ENCODE measurements around the gene MILR1.
"Not testable (repeated sequence)": the region's sequence is repeated elsewhere in the genome, so short reads cannot be mapped to it uniquely, and the experiment has no call there.

MILR1 gene, protein sequence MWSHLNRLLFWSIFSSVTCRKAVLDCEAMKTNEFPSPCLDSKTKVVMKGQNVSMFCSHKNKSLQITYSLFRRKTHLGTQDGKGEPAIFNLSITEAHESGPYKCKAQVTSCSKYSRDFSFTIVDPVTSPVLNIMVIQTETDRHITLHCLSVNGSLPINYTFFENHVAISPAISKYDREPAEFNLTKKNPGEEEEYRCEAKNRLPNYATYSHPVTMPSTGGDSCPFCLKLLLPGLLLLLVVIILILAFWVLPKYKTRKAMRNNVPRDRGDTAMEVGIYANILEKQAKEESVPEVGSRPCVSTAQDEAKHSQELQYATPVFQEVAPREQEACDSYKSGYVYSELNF

DNA sequence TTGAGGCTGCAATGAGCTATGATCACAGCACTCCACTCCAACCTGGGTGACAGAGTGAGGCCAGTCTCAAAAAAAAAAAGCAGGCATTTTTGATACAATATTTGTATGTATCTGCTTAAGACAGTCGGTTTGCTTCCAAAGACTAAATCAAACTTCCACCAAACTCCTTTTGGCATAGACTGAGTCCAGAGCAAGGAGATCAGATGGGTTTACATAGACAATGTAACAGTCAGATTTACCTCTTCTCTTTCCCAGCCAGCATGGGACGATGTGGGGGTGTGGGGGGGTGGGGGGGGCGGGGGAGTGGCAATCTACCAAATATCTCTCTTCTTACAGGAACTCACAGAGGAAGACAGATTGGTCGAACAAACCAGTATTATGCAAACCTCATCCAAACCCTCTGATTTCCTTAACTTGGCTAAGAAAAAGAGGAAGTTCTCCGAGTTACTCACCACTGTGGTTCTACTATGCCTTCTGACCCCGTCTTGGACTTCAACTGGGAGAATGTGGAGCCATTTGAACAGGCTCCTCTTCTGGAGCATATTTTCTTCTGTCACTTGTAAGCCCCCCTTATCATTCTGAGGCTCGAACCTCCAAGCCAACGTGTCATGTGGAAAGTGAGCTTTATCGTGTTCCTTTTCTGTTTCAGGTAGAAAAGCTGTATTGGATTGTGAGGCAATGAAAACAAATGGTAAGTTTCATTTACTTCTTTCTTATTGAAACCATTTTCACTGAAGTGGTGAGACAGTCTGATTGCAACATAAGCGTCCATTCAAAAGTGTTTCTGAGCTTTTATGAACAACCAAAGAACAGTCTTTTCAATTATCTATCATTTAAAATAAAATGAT is at the start of gene MILR1:
Gene MILR1, plus strand, starts transcription at position 451 of the 848 bp plus-strand sequence. Its CDS starts 54 bp downstream, at position 505.
- DNase-seq: no peak

DNA sequence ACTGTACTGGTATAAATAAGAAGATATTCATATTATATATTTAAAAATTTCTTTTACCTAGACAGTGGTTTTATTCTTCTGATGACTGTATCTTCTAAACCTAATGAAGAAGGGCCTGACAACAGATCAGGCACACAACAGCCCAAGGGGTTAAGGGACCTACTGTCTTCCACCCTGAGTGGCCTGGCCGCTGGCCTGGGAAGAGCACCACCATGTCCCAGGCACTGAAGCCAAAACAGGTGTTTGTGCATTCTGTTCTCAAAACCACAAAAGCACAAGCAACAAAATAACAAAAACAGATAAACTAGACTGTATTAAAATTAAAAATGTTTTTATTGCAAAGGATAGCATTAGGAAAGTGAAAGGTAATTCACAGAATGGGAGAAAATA is 49.2 kb upstream of the MILR1 start:
- no peak for DNase-seq

DNA sequence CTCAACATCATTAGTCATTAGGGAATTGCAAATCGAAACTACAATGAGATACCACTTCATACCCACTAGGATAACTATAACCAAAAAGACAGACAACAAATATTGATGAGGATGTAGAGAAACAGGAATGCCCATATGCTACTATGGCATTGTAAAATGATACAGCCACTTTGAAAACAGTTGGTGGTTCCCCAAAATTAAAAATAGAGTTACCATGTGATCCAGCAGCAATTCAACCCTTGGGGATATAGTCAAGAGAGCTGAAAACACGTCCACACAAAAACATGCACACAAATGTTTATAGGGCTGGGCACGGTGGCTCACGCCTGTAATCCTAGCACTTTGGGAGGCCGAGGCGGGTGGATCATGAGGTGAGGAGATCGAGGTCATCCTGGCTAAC is 48.3 kb upstream of the MILR1 start:
- DNase-seq: no peak

DNA sequence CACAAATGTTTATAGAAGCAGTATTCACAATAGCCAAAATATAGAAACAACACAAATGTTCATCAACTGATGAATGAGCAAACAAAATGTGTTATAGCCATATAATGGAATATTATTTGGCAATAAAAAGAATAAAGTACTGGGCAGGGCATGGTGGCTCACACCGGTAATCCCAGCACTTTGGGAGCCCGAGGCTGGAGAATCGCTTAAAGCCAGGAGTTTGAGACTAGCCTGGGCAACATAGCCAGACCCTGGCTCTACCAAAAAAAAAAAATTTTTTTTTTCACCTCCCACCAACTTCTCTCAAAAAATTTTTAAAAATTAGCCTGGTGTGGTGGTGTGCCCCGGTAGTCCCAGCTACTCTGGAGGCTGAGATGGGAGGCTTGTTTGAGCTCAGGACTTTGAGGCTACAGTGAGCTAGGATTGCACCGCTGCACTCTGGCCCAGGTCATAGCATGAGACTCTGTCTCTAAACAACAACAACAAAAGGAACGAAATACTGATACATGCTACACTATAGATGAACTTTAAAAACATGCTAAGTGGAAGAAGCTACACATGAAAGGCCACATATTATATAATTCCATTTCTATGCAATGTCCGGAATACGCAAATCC is 47.6 kb upstream of the MILR1 start:
- no peak for DNase-seq

DNA sequence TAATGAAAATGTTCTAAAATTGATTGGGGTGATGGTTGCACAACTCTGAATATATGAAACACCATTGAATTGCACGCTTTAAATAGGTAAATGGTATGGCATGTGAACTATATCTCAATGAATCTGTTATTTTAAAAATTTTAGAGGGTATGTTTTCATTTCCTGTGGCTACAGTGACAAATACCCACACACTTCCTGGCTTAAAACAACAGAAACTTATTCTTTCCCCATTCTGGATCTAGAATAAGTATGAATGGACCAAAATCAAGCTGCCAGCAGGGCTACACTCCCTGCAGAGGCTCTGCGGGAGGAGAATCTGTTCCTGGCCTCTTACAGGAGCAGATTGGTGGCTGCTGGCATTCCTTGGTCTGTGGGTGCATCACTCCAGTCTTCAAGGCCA is 47.0 kb upstream of the MILR1 start:
- no peak for DNase-seq

DNA sequence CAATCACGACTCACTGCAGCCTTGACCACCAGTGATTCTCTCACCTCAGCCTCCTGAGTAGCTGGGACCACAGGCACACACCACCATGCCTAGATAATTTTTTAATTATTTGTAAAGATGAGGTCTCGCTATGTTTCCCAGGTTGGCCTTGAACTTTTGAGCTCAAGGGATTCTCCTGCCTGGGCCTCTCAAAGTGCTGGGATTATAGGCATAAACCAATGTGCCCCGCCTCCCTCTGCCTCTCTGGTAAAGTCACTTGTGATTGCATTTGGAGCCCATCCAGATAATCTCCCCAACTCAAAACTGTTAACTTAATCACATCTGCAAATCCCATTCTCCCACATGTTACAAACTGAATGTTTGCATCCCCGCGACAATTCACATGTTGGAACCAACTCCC is 46.4 kb upstream of the MILR1 start:
- no peak for DNase-seq

DNA sequence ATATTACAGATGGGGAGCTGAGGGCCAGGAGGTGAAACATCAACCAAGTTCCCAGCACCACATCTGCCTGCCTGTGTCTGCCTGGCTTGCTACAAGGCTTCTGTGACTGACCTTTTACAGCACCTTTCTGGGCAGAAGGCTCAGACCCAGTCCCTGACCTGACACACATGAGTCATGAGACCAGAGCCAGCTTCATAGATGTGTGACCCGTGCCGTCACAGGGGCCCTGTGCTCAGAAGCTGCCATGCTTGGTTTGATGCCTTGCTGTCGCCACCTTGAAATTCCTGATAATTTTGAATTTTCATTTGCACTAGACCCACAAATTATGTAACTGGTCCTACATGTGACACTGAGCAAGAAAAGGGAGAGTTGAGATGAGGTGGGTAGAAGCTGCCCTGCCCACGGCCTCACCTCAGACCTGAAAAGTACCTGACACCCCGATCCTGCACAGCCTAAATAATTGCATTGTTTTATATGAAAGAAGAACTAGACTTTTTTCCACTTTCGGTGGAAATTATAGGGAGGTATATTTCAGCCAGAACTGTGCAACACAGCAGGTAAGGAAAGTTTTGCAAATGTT is 44.9 kb upstream of the MILR1 start:
- no peak for DNase-seq

DNA sequence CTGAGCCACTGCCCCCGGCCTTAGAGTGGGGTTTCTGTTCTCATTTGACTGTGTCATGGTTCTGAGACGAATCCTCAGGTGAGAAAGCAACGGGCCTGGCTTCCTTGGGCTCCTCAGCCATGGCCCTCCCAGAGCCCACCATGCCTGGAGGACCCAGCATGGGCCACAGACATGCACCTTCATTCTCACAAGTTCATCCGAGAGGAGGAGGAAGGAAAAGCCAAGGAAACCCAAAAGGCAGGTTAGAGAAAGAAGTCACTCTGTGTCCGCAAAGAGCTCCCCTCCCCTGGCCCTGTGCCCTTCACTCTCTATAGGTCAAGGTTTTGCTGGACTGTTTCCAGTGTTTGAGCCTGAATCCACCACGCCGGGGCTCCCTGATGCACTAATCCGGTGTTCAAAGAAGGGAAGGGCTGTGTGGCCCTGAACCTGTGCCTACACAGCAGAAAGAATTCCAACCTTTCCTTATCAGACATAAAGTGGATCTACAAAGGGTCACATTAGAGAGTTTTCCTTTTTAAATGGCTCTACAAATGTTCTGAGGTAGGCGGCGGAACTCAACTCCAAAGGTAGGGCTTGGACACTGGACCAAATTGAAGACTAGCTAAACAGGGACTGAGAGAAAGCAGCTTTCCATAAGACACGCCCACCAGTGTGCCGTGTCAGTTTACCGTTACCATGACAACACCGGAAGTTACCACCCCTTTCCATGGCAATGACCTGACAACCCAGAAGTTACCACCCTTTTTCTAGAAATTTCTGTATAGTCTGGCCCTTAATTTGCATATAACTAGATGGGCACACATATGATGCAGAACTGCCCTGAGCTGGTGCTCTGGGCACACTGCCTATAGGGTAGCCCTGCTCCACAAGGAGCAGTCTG is 42.4 kb upstream of the MILR1 start:
- DNase-seq: peak; percentile 12

DNA sequence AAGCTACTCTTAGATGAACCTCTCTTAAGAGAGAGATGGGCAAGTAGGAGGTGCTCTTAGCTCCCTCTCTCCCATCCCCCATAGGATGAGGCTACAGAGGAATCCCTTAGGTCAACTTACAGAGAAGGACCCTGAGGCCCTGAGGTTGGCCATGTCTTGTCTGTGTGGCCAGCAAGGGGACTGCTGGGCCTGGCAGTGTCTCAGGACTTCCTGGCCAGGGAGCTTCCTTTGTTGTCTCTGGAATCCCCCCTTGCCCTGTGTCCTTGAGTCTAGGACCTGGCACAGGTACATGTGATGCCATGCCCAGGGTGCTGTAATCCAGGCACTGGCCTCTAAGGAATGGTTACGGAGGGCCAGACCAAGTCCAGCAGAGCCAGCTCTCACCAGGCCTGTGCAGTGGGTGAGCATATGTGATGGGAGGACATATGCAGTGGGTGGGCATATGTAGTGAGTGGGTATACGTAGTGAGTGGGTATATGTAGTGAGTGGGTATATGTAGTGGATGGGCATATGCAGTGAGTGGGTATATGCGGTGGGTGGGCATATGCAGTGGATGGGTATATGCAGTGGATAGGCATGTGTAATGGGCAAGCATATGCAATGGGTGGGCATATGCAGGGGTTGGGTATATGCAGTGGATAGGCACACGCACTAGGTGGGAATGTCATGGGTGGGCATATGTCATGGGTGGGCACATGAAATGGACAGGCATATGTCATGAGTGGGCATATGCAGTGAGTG is 38.0 kb upstream of the MILR1 start:
- no peak for DNase-seq

DNA sequence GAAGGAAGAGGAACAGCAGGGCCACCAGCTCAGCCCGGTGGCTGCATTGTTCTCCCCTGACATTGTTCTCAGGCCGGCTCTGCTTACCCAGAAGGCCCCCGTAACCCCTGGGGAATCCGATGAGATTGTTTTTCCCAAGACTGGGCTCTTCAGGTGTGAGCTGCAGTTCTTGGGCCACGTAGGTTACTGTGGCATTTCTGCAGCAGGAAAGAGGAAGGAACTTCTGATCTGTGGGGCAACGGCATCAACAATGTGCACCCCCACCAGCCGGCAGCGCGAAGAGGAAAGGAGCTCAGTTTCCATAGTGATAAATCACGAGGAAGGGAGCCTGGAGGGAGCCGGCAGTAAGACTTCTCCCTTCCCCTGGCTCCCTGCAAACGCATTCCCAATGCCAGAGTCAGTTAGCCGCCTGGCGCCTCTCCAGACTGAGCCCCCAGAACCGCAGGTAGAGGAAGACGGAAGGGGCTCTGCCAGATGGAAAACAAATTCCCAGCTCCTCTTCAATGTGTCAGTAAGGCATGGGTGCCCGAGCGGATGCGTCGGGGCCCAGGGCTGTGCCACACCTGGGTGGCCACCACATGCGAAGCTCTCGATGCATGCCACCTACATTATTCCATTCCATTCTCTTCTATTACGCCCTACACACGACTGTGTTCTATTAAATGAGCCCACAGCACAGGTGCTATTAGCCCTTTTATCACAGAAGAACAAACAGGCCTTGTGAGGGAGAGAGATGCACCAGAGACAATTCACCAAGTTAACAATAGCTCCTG is 36.7 kb upstream of the MILR1 start:
- DNase-seq: peak; percentile 78

DNA sequence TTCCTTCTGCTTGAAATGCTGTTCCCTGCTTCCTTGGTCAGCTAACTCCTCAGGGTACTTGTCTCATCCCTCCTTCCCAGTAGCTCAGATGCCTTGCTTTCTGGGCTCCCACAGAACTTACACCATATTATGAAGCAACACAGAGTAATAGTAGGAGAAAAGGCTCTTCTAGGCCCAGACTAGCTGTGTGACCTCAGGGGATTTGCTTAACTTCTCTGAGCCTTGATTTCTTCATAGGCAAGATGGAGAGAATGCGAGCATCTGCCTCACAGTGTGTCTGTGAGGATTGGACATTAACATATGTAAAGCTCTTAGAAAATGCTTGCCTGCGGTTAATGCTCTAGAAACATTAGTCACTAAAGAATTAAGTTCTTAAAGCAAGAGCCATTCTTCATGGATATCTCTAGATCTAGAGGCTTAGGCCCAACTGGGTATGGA is 36.0 kb upstream of the MILR1 start:
- DNase-seq: no peak

DNA sequence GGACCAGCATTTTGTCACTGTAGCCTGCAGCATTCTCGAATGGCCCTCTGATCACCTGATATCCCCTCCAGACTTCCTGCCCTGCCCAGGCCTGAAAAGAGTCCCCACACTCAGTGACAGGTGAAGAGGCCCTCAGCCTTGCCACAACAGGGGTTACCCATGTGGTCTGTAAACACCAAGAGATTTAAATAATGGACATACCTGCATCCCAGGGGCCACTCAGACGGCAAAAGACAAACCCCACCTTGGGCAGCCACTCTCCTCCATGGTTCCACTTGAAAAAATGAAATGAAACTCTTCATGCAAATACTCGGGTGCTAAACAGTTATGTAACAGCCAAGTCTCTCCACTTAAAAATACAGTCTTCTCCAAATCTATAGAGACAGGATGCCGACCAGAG is 35.4 kb upstream of the MILR1 start:
- DNase-seq: no peak

DNA sequence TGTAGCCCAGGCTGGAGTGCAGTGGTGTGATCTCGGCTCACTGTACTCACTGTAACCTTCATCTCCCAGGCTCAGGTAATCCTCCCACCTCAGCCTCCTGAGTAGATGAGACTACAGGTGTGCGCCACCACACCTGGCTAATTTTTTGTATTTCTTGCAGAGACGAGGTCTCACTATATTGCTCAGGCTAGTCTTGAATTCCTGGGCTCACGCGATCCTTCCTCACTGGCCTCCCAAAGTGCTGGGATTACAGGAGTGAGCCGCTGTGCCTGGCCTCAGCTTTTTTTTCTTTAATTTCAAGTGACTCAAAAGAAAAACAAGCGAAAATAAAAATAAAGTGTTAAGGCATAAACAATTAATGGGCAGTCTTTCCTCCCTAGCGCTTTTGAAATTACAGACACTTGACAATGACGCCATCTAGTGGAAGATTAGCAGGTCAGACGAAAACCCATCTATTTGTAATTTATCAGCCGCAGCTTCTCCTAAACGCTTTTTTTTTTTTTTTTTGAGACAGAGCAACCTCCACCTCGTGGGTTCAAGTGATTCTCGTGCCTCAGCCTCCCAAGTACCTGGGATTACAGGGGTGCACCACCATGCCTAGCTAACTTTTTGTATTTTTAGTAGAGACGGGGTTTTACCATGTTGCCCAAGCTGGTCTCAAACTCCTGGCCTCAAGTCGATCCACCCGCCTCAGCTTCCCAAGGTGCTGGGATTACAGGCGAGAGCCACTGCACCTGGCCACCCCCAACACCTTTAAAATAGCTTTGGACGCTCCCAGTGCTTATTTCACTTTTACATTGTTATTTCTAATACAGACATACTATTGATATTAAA is 30.2 kb upstream of the MILR1 start:
- peak; percentile 85 for DNase-seq

DNA sequence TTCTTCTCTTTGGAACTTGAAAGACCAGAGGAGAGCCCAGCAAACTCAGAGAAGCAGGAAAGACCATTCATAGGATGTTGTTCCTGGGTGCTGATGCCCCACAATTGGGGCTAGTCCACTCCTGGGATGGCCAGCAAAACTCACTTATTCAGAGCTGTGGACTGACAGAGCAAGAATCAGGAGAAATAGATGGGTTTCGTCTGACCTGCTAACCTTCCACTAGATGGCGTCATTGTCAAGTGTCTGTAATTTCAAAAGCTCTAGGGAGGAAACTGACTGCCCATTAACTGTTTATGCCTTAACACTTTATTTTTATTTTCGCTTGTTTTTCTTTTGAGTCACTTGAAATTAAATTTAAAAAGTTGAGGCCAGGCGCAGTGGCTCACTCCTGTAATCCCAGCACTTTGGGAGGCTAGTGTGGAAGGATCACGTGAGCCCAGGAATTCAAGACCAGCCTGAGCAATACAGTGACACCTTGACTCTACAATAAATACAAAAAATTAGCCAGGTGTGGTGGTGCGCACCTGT is 28.7 kb upstream of the MILR1 start:
- peak; percentile 87 for DNase-seq

DNA sequence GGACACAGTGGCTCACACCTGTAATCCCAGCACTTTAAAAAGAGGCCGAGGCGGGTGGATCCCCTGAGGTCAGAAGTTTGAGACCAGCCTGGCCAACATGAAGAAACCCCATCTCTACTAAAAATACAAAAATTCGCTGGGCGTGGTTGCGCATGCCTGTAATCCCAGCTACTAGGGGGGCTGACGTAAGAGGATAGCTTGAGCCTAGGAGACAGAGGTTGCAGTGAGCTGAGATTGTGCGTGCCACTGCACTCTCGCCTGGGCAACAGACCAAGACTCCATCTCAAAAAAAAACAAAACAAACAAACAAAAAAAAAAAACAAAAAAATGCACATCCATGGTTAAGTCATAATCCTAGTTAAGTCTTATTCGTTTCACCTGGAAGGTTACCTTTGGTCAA is 26.8 kb upstream of the MILR1 start:
- DNase-seq: not testable (repeated sequence)

DNA sequence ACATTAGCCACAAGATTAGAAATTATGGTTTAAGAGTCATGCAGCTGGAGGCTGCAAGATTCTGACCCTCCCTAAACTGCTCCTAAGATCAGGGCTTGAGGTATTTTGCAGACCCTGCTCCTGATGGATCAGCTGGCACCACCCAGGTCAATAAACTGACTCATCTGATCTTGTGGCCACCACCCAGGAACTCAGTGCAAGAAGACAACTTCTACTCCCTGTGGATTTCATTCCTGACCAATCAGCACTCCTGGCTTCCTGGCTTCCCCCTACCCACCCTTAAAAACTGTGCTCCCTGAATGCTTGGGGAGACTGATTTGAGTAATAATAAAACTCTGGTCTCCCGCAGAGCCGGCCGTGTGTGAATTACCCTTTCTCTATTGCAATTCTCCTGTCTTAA is 25.0 kb upstream of the MILR1 start:
- no peak for DNase-seq

DNA sequence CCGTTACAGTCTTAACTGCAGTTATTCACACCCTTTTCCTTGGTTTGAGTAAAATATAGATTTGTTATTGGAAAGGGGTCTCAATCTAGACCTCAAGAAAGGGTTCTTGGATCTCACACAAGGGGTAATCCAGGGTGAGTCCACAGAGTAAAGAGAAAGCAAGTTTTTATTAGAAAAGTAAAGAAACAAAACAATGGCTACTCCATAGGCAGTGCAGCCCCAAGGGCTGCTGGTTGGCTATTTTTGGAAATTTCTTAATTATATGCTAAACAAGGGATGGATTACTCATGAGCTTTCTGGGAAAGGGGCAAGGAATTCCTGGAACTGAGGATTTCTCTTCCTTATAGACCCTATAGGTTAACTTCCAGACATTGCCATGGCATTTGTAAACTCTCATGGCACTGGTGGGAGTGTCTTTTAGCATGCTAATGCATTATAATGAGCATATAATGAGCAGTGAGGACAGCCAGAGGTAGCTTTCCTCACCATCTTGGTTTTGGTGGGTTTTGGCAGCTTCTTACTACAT is 24.5 kb upstream of the MILR1 start:
- DNase-seq: no peak

DNA sequence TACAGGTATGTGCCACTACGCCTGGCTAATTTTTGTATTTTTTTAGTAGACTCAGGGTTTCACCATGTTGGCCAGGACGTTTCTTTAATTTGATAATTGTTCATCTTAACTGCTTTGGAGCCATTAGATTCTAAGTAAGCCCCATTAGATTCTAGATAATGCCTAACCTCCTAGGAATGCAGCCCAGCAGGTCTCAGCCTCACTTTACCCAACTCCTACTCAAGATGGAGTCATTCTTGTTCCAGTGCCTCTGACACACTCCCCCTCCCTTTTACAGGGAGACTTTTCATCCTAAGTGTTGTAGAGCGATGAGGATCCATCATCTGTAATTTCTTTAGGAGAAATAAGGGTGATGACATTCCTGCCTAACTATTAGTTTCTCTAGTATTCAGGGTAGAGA is 23.7 kb upstream of the MILR1 start:
- no peak for DNase-seq

DNA sequence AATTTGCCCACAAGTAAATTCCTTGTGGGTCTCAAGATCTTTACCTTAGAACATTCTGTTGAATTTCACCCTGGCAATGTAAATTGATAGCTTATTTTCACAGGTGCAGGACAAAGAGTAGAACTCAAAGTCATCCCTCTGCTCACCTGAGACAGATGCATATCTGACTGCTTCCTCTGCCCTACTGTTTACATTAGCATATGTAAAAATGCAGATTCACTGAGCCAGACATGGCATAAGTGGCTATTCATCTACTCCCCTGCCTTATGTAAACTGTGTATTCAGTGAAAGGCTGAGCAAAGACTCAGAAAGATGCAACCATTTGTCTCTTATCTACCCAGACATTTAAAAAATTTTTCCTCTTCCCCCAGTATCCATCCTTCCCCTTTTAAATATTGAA is 22.3 kb upstream of the MILR1 start:
- no peak for DNase-seq

All from eye (tissue), 1 donor.